NCI-H69 (cell line): ENCODE data around the gene SLFNL1.

Experiments
- DNase-seq: peaks from one replicate; lab custom pipeline; 2025; lab: John Stamatoyannopoulos, UW

Gene SLFNL1

DNA sequence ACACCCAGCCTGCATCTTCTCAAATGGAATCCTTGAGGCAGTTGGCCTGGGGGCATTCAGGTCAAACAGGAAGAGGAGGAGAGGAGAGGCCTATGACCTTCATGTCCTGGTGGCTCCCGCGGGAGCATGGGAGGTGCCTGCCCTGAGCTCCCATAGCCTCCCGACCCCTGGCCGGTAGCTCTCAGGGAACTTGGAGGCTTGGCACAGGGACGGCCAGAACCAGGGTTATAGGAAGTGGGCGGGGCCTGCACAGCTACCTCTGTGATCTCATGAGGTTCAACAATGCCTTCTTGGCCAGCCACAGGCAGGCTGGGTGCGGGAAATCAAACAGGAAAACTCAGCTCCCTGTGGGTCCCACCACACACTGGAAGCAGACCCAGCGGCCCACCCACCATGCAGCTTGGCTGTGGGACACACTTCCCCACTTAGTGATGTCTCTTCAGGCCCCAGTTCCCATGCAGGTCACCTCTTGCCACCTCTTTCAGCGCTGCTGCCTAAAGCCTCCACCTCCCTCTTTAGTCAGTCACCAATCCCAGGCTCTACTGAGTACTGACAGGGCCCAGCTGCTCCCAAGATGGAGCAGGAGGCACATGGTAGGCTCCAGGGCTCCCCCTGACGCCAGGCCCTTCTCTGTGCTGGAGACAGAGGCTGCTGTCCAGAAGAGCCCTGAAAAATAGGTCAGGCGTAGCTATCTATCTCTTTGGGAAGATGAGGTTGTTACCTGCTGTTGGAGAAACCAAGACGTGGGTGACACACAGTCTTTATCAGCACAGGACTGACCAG is at the start of gene SLFNL1:
Gene SLFNL1, minus strand, starts transcription at position 200 of the 783 bp plus-strand sequence. CDS start 1,065 bp downstream, outside the sequence.
- peak; percentile 33 for DNase-seq

GRCh38 chr1:41056907-41057306 is 35.4 kb upstream of the SLFNL1 start:
- DNase-seq: no peak

DNA sequence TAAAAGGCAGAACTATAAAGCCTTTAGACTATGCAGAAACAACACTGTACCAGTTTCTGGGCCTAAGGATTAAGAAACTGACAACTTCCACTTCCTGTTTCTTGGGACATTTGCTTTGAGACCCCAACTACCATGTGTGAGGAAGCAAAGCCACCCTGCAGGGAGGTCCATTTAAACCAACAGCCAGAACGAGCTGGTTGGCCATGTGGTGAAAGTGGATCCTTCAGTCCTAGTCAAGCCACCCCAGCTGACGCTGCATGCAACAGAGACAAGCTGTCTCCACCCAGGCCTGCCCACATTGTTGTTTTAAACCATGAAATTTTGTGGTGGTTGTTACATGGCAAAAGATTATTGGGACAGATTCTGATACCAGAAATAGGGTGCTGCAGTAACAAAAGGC is 31.8 kb upstream of the SLFNL1 start:
- no peak for DNase-seq

DNA sequence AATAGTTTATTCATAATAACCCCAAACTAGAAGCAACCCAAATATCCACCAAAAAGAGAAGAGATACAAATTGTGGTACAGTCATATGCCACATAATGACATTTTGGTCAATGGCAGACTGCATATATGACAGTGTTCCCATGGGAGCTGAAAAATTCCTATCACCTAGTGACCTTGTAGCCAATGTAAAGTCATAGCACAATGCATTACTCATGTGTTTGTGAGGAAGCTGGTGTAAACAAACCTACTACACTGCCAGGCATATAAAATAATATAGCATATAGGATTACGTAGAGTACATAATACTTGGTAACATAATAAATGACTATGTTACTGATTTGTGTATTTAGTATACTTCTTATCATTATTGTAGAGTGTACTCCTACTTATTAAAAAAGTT is 29.5 kb upstream of the SLFNL1 start:
- no peak for DNase-seq

DNA sequence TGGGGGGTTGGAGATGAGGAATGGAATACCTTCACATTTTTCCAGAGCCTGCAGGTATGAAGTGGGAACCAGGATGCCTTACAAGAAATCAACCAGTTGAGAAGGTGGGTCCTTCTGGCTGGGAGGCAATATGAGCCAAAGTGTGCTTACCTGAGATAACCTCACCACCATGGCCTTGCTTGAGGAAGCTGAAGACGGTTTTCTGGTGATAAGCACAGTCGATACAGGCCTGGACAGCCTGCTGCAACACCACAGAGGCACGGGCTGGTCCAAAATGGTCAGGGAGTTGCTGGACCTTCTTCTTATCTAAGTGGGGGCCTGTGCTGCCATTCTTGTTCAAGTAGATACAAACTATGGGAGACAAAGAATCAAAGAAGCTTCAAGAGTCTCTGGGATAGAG is 27.0 kb upstream of the SLFNL1 start:
- no peak for DNase-seq

GRCh38 chr1:41046347-41046775 is 24.8 kb upstream of the SLFNL1 start:
- no peak for DNase-seq

- DNase-seq: no peak
These were observed 24.2 kb upstream of the SLFNL1 start for GRCh38 chr1:41045740-41046139.

- no peak for DNase-seq
These were observed 22.7 kb upstream of the SLFNL1 start for GRCh38 chr1:41044187-41044586.

GRCh38 chr1:41041614-41042270 is 20.2 kb upstream of the SLFNL1 start:
- DNase-seq: no peak

DNA sequence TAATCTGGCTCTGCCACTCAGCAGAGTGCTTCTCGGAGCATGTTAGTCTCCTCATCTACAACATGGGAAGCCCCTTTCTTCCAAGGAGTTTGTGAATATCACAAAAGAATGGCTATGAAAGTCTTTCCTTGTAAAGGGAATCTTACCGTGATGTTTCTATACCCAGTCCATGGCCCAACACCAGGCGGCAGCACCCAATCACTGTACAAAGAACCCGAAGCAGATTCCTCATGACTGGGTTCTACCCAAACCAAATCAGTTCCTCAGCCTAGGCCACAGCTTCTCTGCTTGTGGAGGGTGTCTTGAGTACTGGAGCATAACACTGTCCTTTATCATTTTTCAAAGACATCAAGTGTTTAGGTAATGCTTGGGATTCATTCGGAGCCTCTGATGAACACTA is 16.6 kb upstream of the SLFNL1 start:
- DNase-seq: no peak

DNA sequence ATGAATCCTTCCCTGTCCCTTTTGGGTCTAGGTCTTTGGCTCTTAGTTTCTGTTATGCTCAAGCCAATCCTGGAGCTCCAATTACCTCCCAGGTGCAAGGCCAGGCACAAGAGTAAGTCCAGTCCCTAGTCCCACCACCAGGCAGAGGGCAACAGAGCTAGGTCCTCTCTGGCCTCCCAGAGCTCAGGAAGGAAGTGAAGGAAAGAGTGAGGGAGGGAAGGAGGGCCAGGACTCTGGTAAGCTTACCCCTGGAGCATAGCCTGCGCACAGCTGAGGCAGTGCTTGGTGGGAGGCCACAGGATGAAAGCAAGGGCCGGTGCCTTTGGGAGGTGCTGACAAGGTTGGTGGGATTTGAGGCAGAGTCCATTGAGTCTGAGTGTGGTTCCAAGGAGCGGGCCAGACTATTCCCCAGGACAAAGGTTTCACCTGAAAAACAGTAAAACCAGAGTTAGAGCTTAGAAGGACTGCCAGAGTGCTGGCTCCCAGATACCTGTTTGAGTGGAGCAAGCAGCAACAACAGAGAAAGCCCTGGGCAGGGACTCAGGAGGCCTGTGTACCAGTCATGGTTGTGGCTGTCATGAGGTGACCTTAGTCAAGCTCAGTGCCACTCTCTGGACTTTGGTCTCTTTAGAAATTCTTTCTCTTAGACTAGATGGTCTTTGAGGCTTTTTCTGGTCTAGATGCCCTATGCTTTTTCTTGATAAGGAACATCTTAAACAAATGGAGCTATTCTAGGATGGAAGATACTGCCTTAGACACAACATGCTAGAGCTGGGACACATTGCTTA is 15.8 kb upstream of the SLFNL1 start:
- DNase-seq: no peak

DNA sequence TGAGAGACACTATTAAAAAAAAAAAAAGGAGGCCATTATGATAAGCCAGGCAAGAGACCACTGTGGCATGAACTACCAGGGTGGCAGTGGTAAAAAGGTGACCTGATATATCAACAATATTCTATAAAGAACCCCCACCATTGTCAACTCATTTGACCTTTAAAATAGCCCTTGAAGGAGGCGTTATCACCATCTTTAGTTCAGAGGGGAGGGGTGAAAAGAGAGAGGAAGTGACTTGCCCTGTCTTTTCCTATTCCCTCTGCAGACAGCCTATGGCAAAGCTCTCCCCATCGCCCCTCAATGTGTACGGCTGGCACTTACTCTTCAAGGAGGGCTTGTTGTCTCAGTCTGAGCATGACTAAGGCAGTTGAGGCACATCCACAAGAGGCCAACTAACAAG is 11.7 kb upstream of the SLFNL1 start:
- DNase-seq: no peak

DNA sequence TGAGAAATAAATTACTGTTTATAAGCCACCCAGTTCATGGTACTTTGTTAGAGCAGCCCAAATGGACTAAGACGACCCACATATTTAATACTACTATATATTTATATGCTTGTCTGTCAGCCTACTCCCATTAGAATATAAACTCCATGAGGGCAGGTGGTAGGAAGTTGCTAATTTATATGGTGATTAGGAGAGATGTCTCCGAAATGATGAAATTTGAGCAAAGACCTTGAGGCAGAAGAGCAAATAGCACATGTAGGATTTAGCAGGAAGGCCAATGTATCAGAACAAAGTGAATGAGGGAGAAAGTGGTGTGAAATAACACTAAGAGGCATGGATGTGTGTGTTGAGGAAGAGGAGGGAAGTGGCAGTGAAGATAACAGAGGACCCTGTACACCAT is 10.6 kb upstream of the SLFNL1 start:
- no peak for DNase-seq

GRCh38 chr1:41030872-41031616 is 9.5 kb upstream of the SLFNL1 start:
- DNase-seq: no peak

GRCh38 chr1:41028034-41028642 is 6.6 kb upstream of the SLFNL1 start:
- no peak for DNase-seq

GRCh38 chr1:41025979-41026819 is 4.7 kb upstream of the SLFNL1 start:
- DNase-seq: no peak

GRCh38 chr1:41024953-41025352 is 3.4 kb upstream of the SLFNL1 start:
- DNase-seq: no peak

DNA sequence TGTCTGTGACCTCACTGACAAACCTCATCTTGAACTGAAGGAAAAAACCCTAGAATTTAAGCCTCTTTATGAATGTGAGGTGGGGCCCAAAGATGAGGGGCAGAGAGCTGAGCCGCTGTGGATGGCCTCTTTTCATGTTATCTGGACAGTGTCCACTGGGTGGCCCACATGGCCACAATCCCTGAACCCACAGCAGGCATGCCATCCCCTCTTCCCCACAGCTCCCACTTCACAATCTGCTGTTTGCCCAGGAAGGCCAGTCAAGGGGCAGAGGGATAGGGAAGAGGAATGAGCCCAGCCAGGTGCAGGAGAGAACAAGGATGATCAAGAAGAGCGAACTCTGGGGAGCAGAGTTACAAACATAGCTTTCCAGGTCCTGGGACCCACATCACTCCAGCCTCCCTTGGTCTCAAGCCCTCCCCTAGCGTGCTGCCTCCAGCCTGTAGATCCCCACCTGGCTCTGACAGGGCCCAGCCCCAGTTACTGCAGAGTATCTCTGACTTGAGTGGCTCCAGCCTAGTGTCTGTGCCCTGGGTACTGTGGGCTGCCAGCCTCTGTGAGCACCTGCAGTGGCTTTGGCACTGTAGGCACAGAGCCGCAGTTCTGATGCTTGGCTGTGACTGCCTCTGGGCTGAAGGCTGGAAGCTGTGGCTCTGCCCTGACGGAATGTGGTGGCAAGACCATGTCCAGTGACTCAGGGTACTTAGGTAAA is 1.9 kb upstream of the SLFNL1 start:
- DNase-seq: peak; percentile 22

GRCh38 chr1:41022424-41022823 is 899 bp upstream of the SLFNL1 start:
- DNase-seq: no peak

DNA sequence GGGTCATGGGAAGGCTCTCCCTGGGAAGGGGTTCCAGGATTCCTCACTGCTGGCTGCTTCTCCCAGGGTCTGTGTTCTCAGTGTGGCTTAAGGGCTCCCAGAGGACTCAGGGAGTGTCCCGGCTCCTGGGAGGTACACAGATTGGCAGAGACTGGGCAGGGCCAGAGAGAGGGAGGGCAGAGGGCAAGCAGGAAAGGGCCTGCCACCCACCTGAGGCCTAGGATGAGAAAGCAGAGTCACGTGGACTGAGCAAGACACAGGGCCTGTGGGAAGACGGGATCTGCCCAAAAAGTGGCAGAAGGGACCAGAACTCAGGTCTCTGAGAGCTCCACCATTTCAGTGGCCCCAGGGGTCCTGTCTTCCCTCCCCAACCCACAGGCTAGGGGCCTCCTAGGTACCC is 871 bp downstream of the SLFNL1 start:
- peak; percentile 27 for DNase-seq
